GM21526 (cell line): ENCODE results near the gene UPF2.
"Not testable (repeated sequence)": the region's sequence is repeated elsewhere in the genome, so short reads cannot be mapped to it uniquely, and the experiment has no call there.

ENCODE experiments used
- ATAC-seq: cut with Tn5 transposase; IDR thresholded peaks from one replicate; pipeline ENCODE4 v1.9.1; 2021; ENCODE audit warnings: moderate library complexity; ENCODE audit not compliant: unreplicated experiment, low FRiP score

The UPF2 gene

DNA sequence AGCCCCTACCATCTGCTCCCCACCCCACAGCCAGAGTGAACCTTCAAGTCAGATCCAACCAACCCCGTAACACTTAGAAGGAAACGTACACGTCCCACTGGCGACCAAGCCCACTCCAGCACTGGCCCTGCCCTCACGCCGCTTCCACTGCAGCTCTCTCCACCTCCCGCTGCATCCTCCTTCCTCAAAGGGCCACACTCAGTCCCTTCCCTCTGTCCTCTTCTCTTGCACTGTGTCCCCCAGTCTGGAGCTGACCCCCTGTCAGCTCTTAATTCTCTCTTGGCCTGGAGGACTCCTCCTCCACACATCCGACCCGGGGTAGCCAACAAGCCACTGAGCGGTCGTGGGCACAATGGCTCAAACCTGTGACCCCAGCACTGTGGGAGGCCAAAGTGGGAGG, 133.6 kb downstream of the UPF2 start:
- ATAC-seq, result no peak

DNA sequence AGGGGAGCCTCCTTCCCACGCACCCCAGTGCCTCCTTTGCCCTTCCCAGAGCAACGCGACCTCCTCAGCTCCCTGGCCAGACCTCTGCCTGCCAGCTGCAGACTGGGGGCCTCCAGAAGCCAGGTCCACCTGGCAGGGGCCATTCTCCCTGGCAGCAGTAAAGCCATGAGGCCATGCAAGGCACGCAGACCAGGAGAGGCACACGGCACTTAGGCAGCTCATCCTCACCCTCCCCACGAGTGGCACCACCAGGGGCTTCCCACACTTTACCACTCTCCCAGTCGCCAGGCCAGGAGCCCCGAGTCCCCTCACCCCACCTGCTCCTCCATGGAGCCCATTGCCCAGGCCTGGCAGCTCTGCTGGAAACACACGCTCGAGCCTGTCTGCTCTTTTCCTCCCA, 134.1 kb downstream of the UPF2 start:
- ATAC-seq, result no peak

DNA sequence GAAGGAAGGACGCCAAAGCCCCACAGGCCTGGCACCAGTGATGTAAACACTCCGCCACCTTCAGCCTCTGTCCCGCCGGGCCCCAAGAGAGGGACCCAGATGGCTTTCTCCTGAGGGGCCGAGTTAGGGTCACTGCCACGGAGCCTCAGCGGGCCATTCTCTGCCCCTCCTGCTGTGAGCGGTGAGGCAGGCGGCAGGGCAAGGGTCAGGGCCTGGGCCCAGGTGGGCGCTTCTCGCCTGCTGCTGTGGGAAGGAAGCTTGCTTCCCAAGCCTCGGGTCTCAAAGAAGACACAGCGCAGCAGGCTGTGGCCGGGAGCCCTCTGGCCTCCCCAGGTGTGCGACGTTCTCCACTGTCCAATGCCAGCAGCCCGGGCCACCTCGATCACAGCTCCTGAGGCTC, 134.7 kb downstream of the UPF2 start:
- ATAC-seq, result no peak

DNA sequence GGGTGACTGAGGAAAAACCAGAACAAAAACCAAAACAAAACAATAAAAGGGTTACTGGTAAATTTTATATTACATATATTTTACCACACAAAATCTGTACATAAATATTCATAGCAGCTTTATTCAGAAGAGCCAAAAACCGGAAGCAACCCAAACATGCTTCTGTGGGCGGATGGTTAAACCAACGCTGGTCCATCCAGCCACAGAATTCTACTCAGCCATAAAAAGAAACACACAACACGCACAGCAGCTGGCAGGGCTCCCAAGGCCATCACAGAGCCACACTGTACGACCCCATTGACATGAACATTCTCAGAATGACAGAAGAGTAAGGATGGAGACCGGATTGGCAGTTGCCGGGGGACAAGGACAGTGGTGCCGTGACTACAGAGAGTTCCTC, 135.9 kb downstream of the UPF2 start:
- no peak for ATAC-seq

DNA sequence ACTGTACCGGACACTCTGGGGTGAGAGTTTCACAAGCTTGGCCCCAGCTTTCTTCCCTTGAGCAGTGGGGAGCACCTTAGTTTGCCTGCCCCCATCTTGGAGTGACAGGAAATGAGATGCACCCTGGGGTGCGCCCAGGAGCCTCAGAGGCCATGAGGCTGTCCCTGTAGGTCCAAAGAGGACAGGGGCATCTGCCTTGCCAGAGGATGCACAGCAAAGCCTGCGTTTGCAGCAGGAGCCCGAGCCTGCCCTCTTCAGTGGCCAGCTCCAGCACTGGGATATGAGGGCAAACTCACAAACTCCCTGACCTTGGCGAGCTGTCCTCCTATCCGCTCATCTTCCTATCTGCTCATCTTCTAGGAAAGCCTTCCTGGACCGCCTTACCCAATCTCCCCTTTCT, 140.0 kb downstream of the UPF2 start:
- ATAC-seq, result no peak

DNA sequence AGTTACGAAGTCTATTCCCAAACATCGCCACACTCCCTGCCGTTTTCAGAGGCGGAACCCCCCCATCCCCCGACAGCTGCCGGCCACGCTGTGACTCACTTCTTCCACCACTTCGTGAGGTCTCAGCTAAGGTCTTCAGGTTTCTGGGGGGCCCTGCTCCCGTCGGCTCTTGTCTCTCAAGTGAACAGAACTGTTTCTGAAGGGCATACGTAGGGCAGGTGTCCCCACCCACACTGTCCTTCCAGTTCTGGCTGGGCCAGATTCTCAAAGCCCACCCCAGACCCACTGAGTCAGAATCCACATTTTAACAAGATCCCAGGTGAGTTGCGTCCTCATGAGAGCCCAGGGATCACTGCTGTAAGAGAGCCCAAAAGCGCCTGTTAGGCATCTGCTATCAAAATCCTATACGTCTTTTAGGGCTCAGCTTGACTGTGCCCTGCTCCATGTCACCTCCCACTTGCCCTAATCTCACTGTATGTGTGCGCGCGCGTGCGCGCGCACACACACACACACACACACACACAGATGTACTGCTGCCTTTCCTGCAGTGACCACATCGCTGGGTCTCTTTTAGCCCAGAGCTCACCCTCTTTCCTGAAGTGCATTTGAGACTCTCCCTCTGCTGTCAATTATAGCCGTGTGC, 140.7 kb downstream of the UPF2 start:
- no peak for ATAC-seq

DNA sequence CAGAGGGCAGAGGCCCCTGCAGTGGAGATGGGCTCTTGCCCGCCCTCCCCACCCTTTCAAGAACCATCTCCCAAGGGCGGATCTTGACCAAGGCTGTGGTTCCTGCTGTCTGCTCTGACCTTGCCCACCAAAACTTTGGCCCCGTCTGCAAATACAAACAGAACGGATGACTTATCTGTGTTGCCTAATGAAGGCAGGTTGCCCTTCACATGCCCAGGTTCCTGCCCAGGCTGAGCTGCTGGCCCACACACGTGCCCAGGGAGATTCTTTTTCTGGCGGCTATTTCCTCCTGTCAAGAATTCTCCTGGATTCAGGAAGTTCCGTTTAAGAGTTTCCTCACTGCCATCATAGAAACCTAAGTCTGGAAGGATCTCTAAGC, 141.2 kb downstream of the UPF2 start:
- ATAC-seq, result no peak

DNA sequence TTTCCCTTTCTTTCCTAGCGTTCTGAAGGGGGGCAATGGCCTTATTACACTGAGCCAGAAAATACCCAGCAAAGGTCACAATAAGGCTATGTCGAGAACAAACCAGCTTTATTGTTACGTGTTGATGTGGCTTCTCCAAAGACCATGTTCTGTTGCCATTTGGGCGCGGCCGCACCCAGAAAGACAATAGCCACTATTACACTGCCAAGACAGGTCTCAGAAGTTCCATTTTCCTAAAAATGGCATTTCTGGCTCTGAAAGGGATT, 141.6 kb downstream of the UPF2 start:
- ATAC-seq, result no peak

DNA sequence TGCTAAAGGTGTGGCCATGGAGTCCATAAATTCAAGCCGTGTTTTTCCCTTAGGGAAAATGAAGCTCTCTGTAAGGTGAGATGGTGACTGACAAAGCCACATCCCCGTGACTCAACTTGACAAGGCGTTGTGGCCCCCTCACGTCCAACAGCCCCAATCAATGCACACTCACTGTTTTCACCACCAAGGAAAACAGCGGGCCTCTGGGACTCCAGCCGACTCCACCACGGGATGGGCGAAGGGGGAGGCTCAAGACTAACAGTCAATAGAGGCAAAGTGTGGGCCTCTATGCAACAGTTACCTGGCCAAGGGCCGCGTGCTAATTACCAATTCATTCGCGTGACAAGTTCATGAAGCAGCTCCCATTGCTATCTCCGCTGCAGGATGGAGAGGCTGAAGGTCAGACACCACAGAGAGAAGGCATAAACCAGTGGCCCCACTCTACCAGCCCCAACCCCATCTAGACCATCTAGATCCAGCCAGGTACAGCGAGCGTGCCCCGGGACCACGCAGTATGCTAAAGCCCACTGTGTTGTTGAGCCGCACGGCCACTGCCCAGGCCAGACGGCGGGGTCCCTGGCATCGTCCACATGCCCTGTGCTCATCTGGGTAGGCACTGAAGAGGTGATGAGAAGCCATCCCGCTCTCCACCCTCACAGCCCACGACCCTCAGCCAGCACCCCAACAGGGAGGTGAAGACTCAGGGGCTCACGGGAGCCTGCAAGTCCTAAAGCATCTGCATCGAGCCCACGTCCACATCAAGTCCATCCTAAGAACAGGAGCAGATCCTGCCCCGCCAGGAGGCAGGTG, 143.3 kb downstream of the UPF2 start:
- no peak for ATAC-seq

DNA sequence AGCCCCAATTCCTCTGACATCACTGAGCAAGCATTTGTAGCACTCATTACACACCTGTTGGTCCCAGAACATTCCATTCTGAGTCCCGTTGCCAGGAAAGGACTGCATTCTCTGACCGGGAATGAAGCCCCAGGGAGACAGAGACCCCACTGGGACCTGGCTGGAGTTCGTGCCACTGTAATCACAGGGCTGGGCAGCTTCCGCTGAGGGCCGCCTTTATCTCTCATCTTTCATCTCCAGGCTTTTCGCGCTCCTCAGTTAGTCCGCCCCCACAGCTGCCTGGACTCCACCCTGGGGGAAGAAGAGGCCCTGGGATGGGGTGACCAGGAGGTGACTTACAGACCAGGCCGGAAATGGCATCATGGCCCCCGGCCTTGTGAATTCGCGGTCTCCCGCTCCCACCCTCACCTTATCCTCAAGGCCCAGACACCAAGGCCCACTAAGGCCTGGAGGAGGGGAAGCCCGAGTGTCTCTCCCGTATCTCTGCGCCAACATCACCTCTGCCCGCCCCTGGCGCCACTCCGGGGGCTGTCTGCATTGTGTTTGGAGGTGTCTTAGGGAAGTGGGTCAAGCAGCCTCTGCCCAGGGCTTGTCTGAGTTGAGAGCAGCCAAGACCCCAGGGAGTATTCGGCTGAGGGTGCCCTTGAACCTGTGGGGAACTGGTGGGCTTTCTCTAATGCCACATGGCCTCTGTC, 144.1 kb downstream of the UPF2 start:
- no peak for ATAC-seq

DNA sequence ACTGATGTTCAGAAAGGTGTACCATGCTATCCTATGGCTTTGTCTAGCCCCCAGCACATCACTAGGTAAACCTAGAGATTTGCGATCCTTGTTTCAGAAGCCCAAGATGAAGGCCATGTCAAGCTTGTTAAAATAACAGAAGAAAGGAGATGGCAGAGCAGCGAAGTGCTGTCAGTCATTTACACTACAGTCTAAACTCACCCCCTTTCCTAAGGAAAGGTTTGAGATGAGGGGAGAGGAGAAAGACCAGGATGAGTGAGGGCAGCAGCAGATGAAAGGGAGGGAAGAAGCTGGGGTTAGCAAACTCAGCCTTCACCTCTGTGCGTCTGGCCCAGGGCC, 144.6 kb downstream of the UPF2 start:
- no peak for ATAC-seq

DNA sequence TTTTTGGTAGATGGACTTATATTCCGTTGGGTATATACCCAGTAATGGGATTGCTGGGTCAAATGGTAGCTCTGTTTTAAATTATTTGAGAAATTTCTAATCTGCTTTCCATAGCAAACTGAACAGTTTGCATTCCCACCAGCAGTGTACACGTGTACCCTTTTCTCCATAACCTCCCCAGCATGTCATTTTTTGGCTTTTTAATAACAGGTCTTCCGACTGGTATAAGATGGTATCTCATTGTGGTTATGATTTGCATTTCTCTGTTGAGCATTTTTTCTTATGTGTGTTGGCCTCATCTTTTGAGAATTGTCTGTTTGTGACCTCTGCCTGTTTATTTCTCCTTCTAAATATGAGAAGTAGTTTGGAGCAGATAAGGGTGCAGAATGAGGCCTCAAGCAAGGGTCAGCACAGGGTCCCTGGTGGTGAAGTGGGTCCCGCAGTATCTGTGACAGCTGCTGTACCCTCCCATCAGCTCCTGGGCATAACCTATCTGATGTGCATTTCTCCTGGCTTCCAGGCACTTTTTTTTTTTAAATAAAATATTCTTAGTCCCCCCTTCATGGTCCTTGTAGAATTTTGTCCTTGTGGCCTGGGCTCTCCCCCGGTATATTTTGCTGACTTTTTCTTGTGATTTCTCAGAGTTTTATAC, 145.9 kb downstream of the UPF2 start:
- ATAC-seq, result no peak

DNA sequence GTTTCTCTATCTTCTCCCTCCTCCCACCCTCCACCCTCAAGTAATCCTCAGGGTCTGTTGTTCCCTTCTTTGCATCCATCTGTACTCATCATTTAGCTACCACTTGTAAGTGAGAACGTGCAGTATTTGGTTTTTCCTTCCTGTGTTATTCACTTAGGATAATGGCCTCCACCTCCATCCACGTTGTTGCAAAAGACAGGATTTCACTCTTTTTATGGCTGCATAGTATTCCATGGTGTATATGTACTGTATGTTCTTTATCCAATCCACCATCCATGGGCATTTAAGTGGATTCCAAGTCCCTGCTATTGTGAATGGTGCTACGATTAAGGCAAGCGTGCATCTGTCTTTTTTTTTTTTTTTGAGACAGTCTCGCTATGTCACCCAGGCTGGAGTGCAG, 147.0 kb downstream of the UPF2 start:
- ATAC-seq, result no peak

DNA sequence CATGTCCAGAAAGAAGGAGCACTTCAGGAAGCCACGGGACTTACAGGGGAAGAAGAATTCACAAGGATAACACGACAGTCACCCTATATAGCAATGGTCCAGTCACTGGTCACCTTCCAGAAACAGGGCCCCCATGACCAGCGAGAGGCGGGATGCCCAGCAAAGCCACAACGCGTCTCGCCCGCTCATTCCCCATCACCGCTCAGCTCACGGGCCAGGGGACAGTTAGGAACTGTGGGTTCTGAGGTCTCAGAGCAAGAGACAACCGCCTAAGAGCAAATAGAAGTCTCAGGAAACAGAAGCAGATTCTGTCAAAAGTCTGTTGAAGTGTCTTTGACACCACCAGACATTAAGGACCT, 147.5 kb downstream of the UPF2 start:
- ATAC-seq, result no peak

DNA sequence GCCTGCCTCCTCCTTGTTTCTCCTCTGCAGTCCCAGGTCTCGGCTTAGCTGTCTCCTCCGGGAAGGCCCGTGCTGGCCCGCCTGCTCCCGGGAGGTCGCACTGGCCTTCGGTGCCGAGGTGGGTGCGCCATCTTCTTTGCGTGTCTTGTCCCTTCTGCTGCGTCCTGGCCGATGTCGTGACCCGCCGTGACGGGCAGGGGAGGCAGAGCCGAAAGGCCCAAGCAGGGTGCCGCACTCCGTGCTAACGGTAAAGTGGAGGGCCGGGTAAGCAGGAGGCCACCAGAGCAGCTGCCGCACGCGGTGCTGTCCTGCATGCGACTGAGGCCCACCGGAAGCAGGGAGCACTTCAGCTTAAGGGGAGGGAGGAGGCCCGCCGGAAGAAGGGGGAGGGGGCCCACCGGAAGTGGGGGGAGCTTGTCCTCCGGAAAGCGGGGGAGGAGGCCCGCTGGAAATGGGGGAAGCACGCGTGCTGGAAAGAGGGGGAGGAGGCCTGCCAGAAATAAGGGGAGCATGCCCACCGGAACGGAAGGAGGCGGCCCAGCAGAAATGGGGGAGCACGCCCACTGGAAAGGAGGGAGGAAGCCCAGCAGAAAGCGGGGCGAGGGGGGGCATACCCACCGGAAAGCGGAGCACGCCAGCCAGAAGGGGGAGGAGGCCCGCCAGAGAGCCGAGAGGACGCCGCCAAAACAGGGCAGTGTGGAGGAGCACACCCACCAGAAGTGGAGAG, 148.1 kb downstream of the UPF2 start:
- no peak for ATAC-seq

DNA sequence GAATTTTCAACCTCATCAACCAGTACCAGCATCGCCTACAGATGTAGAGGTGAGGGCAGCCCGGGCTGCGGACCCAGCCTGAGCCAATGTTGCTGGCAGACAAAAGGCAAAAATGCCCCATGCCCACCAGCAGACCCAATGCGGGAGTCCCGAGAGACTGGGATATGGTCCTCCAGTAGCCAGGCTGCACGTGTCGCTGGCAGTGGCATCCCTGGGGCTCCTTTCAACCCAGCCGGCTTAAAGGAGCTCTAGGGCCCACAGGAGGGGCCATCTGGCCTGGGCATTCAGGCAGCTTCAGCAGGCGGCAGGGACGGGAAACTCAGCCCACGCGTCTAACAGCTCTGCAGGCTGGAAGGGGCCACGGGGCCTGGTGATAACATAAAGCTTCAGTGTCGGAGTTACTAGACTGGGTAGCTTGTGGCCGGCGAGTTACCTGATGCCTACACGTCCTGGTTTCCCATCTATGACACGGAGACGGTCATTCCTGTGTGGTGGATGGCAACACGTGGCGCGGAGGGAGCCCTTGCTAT, 148.8 kb downstream of the UPF2 start:
- no peak for ATAC-seq

DNA sequence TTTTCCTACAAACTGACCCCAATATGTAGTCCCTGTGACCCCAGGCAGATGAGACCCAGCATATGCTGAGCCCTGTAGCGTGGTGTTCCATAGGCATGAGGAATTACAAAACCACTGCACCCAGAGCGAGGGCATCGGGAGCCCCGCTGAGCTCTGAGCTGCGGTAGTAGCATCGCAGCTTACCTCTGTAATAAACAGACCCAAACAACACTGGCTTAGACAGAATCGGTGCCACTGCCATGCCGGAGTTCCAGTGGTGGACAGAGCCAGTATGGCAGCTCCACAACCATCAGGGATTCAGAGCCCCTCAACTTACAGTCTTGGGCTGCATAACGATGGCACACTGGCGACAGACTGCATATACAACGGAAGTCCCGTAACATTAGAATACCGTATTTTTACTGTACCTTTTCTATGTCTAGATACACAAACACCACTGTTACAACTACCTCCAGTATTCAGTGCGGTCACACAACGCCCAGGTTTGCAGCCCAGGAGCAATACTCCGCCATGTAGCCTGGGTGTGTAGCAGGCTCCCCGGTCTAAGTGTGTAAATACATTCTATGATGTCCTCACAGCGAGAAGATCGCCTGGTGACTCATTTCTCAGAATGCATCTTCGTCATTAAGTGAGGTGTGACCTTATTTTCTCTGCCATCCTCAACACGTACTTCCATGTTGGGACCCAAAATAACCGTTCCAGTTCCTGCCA, 150.7 kb downstream of the UPF2 start:
- no peak for ATAC-seq

DNA sequence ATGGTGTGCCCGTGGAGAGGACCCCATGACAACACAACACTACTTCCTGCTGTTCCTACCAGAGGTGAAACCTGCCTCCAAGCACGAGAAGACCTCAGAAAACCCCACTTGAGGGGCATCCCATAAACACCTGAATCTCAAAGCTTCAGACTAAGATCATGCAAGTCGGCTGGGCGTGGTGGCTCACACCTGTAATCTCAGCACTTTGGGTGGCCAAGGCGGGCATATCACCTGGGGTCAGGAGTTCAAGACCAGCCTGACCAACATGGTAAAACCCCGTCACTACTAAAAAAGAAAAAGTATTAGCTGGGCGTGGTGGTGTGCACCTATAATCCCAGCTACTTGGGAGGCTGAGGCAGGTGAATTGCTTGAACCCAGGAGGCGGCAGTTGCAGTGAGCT, 153.3 kb downstream of the UPF2 start:
- not testable (repeated sequence) for ATAC-seq

DNA sequence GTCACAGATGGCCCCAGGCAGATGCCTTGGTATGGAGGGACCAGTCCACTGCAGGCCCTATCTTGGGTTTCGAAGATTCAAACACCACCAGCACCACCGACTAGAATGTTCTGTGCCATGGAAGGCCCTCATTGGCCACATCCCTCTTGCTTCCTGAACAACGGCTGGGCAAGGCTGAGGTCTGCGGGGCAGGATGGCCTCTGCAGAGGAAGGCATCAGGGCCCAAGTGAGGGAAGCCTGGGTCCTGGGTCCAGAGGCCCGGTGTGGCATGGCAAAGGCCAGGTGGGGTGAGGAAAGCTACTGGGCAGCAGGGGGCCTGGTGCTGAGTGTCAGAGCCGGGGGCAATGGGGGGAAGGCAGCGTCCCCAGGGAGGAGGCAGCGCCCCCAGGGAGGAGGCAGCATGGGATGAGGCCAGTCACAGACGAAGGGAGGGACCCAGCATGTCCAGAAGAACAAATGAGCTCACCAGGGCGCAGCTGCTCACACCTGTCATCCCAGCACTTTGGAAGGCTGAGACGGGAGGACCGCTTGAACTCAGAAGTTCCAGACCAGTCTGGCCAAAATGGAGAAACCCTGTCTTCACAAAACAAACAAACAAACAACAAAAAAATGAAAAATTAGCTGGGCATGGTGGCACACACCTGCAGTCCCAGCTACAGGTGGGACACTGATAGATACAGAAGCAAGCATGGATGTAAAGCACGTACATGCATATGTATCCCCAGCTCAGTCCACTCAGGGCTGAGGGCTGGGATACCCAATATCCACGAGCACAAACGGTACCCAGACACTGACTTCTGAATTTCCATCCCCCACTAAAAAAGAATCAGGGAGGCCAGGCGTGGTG, 155.0 kb downstream of the UPF2 start:
- no peak for ATAC-seq
